ENCODE data around the gene EIF4B. TPM values are rescaled to one million over a fixed set of nuclear protein-coding genes. Genes with fewer than 3 reads are reported as not detected.

The EIF4B gene
- total RNA-seq, 1 experiment from 2014 or later = 351 TPM

DNA sequence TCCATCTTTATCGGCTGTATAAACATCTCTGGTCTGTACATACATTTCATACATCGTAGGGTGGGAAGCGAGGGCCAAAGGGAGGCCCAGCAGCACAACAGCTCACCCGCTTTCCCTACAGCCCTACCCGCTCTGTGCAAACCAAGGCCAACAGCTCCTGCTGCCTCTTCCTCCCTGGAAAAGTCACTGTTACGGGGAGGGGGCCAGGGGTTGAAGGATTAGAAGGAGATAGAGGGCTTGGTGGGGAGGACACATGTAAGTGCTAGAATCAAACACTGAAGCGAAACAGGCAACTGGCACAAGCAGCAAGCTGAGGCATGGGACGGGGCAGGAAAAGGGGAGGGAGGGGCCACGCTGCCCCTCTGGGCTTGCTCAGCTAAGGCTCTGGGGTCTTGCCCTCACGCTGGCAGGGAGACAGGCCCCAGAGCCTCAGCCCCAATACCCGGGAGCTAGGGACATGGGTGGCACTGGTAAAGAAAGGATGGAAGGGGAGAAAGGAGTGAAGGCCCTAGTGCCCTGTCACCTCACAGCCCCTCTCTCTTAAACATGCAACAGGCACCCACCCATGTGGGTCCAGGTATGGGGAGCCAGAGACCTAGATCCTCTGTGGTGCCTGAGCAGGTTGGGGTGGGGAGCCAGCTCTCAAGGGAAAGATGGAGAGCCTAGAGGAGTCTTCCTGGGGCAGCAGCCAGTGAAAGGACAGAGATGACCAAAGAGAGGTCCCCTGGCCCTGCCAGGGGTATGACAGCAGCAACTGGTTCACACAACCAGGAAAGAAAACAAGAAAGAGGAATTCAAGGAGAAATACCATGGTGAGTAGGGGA, 58.6 kb downstream of the EIF4B start:
- ChIA-PET POLR2A (interaction anchor here (0.6 kb wide), 1 partner anchor 17 kb away, joined by 4 read pairs; no protein-coding TSS in a partner anchor), CTCF (interaction anchor here (0.5 to 2.6 kb wide), 12 partner anchors 11 to 186 kb away, joined by 3 to 43 read pairs (median 6); partner anchors contain the start of genes SOAT2 and SPRYD3)
- Histone ChIP-seq H3K27ac (ENCODE audit: low read length) (no peak overlapping the region), H3K4me3 (ENCODE audit: low read depth in 2 of 2, low read length in 2 of 2) (no peak overlapping the region), H3K36me3 (ENCODE audit: control insufficient read depth, insufficient read depth, low read length) (no peaks in the 10 kb centered on the region; the same call in 1 of the 2 replicates), H3K4me1 (ENCODE audit: control insufficient read depth, insufficient read depth, low read length) (peaks cover 13% of the 10 kb centered on the region), H3K27me3 (ENCODE audit: control insufficient read depth, insufficient read depth, low read length) (no peaks in the 10 kb centered on the region), H3K9me3 (ENCODE audit: control insufficient read depth, insufficient read depth, low read depth, low read length) (no peaks in the 10 kb centered on the region)
- TF ChIP-seq, protein P1, sequence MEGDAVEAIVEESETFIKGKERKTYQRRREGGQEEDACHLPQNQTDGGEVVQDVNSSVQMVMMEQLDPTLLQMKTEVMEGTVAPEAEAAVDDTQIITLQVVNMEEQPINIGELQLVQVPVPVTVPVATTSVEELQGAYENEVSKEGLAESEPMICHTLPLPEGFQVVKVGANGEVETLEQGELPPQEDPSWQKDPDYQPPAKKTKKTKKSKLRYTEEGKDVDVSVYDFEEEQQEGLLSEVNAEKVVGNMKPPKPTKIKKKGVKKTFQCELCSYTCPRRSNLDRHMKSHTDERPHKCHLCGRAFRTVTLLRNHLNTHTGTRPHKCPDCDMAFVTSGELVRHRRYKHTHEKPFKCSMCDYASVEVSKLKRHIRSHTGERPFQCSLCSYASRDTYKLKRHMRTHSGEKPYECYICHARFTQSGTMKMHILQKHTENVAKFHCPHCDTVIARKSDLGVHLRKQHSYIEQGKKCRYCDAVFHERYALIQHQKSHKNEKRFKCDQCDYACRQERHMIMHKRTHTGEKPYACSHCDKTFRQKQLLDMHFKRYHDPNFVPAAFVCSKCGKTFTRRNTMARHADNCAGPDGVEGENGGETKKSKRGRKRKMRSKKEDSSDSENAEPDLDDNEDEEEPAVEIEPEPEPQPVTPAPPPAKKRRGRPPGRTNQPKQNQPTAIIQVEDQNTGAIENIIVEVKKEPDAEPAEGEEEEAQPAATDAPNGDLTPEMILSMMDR (IDR thresholded peaks at IDR 0.05) = no peak
- TF ChIP-seq SIN3A (IDR thresholded peaks at IDR 0.05; ENCODE audit: borderline replicate concordance, insufficient read depth, low read depth, low read length) (no peak), POLR2AphosphoS5 (IDR thresholded peaks at IDR 0.05; ENCODE audit: low read depth, low read length) (no peak), TCF7L2 (IDR thresholded peaks at IDR 0.05; ENCODE audit: low read depth, low read length) (no peak)
- TF ChIP-seq, protein P2, sequence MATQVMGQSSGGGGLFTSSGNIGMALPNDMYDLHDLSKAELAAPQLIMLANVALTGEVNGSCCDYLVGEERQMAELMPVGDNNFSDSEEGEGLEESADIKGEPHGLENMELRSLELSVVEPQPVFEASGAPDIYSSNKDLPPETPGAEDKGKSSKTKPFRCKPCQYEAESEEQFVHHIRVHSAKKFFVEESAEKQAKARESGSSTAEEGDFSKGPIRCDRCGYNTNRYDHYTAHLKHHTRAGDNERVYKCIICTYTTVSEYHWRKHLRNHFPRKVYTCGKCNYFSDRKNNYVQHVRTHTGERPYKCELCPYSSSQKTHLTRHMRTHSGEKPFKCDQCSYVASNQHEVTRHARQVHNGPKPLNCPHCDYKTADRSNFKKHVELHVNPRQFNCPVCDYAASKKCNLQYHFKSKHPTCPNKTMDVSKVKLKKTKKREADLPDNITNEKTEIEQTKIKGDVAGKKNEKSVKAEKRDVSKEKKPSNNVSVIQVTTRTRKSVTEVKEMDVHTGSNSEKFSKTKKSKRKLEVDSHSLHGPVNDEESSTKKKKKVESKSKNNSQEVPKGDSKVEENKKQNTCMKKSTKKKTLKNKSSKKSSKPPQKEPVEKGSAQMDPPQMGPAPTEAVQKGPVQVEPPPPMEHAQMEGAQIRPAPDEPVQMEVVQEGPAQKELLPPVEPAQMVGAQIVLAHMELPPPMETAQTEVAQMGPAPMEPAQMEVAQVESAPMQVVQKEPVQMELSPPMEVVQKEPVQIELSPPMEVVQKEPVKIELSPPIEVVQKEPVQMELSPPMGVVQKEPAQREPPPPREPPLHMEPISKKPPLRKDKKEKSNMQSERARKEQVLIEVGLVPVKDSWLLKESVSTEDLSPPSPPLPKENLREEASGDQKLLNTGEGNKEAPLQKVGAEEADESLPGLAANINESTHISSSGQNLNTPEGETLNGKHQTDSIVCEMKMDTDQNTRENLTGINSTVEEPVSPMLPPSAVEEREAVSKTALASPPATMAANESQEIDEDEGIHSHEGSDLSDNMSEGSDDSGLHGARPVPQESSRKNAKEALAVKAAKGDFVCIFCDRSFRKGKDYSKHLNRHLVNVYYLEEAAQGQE (IDR thresholded peaks at IDR 0.05; ENCODE audit: insufficient read depth in 1 of 2, low read depth in 2 of 2, low read length in 1 of 2) = no peak
- DNase-seq (ENCODE audit: low read depth, low spot score) (no peak), ATAC-seq (no peak)
- no TSS peak for BruUV-seq (replicated peaks)
- in situ Hi-C loops (cut with HindIII; ENCODE audit: low pct_unique_long_range_greater_than_20kb, low sequenced_read_pairs) = no loop called here
- intact Hi-C loops (cut with micrococcal nuclease; ENCODE audit: unreplicated experiment) = loop anchor here (1.0 to 10.0 kb wide), 2 partner anchors 34 to 90 kb away; no protein-coding TSS in a partner anchor

DNA sequence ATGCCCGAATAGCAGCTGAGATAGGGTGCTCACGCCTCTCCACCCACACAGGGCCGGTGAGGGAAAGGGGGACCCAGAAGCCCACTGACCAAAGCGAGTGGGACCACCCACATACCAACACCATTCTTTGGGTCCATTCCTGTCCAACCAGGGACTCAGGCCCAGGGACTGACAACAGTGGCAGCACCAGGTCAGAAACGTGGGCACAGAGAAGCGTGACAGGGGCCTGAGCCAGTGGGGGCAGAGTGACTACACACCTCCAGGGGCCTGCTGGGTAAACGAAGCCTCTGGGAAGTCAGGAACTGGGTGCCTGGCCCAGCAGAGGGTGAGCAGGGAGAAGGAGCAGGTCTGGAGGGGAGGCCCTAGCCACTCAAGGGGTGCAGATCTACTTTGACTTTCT, 59.2 kb downstream of the EIF4B start:
- TSS peak; percentile 64 for BruUV-seq (replicated peaks)
- no peak overlapping the region for H3K27ac ChIP-seq (ENCODE audit: low read length)
- ATAC-seq (peak; percentile 14; the same call in 1 of the 2 replicates), DNase-seq (ENCODE audit: low read depth, low spot score) (no peak)
- in situ Hi-C loops (cut with HindIII; ENCODE audit: low pct_unique_long_range_greater_than_20kb, low sequenced_read_pairs) = no loop called here
- peaks cover 13% of the 10 kb centered on the region for H3K4me1 ChIP-seq (ENCODE audit: control insufficient read depth, insufficient read depth, low read length)
- no peaks in the 10 kb centered on the region for H3K9me3 ChIP-seq (ENCODE audit: control insufficient read depth, insufficient read depth, low read depth, low read length)
- intact Hi-C loops (cut with micrococcal nuclease; ENCODE audit: unreplicated experiment) = loop anchor here (1.0 to 10.0 kb wide), 2 partner anchors 34 to 89 kb away; no protein-coding TSS in a partner anchor
- ChIA-PET POLR2A (interaction anchor here (0.6 kb wide), 1 partner anchor 18 kb away, joined by 4 read pairs; no protein-coding TSS in a partner anchor), CTCF (interaction anchor here (0.5 to 2.6 kb wide), 14 partner anchors 11 to 186 kb away, joined by 3 to 43 read pairs (median 5); partner anchors contain the start of genes SOAT2 and SPRYD3)
- H3K4me3 ChIP-seq (ENCODE audit: low read depth in 2 of 2, low read length in 2 of 2) = no peak overlapping the region
- TF ChIP-seq, protein P1 (IDR thresholded peaks at IDR 0.05) = no peak
- TF ChIP-seq TCF7L2 (IDR thresholded peaks at IDR 0.05; ENCODE audit: low read depth, low read length) = no peak
- TF ChIP-seq SIN3A (IDR thresholded peaks at IDR 0.05; ENCODE audit: borderline replicate concordance, insufficient read depth, low read depth, low read length) = no peak
- TF ChIP-seq, protein P2 (IDR thresholded peaks at IDR 0.05; ENCODE audit: insufficient read depth in 1 of 2, low read depth in 2 of 2, low read length in 1 of 2) = no peak
- no peak for TF ChIP-seq POLR2AphosphoS5 (IDR thresholded peaks at IDR 0.05; ENCODE audit: low read depth, low read length)
- no peaks in the 10 kb centered on the region for H3K27me3 ChIP-seq (ENCODE audit: control insufficient read depth, insufficient read depth, low read length)
- no peaks in the 10 kb centered on the region; the same call in 1 of the 2 replicates for H3K36me3 ChIP-seq (ENCODE audit: control insufficient read depth, insufficient read depth, low read length)
